PFSK-1 (cell line): ENCODE data around the gene SDHB.

Source experiments
- FOXP2 ChIP-seq: optimal IDR thresholded peaks from 2 replicates; pipeline ENCODE3; 2011; ENCODE audit warnings: borderline replicate concordance, control low read depth, inconsistent platforms; ENCODE audit not compliant: insufficient read depth; ENCODE audit errors: extremely low read length, extremely low read depth
- POLR2AphosphoS5 ChIP-seq: IDR thresholded peaks from 2 replicates; pipeline ENCODE4 v1.6.1; 2012; ENCODE audit warnings: low read depth, mild to moderate bottlenecking, control low read depth, low read length, moderate library complexity
- SIN3A ChIP-seq: IDR thresholded peaks from 2 replicates; pipeline ENCODE4 v1.6.1; 2012; ENCODE audit warnings: mild to moderate bottlenecking, low read length, moderate library complexity, borderline replicate concordance; ENCODE audit not compliant: insufficient read depth
- TAF1 ChIP-seq: IDR thresholded peaks from 2 replicates; pipeline ENCODE4 v1.6.1; 2012; ENCODE audit warnings: low read length, control low read depth, borderline replicate concordance; ENCODE audit not compliant: insufficient read depth
- TF ChIP-seq, protein P1 (sequence below), 2 experiments: IDR thresholded peaks; 2 replicates each; pipeline versions ENCODE4 v1.6.1 to v1.8.0; 2011 to 2012; ENCODE audit warnings: low read depth in 2 of 2, low read length in 2 of 2, control low read depth in 1 of 2, inconsistent platforms in 1 of 2, mild to moderate bottlenecking in 1 of 2, moderate library complexity in 1 of 2; ENCODE audit not compliant: insufficient read depth in 1 of 2

SDHB gene

DNA sequence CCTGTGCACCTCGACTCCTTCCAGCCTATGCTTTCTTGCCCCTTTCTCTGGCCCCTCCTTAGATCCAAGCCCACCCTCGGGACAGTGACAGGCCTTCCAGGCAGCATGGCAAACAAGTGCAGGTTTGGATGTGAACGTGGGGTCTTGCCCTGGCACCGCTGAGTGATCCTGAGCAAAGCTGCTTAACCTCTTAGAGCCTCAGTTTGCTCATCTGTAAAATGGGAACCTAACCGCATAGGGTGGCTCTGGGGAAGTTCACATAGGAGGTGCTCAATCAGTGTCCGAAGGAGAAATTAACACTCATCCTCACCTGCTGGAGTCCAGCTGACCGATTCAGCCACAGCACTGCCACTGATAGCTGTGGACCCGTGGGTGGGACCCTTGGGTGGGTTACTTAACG lies 80.6 kb downstream of the SDHB start:
- TF ChIP-seq SIN3A (no peak), TAF1 (no peak), FOXP2 (no peak), POLR2AphosphoS5 (no peak)
- TF ChIP-seq, protein P1, sequence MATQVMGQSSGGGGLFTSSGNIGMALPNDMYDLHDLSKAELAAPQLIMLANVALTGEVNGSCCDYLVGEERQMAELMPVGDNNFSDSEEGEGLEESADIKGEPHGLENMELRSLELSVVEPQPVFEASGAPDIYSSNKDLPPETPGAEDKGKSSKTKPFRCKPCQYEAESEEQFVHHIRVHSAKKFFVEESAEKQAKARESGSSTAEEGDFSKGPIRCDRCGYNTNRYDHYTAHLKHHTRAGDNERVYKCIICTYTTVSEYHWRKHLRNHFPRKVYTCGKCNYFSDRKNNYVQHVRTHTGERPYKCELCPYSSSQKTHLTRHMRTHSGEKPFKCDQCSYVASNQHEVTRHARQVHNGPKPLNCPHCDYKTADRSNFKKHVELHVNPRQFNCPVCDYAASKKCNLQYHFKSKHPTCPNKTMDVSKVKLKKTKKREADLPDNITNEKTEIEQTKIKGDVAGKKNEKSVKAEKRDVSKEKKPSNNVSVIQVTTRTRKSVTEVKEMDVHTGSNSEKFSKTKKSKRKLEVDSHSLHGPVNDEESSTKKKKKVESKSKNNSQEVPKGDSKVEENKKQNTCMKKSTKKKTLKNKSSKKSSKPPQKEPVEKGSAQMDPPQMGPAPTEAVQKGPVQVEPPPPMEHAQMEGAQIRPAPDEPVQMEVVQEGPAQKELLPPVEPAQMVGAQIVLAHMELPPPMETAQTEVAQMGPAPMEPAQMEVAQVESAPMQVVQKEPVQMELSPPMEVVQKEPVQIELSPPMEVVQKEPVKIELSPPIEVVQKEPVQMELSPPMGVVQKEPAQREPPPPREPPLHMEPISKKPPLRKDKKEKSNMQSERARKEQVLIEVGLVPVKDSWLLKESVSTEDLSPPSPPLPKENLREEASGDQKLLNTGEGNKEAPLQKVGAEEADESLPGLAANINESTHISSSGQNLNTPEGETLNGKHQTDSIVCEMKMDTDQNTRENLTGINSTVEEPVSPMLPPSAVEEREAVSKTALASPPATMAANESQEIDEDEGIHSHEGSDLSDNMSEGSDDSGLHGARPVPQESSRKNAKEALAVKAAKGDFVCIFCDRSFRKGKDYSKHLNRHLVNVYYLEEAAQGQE (IDR thresholded peaks at IDR 0.05; ENCODE audit: insufficient read depth in 1 of 2, low read depth in 2 of 2, low read length in 2 of 2) = no peak

DNA sequence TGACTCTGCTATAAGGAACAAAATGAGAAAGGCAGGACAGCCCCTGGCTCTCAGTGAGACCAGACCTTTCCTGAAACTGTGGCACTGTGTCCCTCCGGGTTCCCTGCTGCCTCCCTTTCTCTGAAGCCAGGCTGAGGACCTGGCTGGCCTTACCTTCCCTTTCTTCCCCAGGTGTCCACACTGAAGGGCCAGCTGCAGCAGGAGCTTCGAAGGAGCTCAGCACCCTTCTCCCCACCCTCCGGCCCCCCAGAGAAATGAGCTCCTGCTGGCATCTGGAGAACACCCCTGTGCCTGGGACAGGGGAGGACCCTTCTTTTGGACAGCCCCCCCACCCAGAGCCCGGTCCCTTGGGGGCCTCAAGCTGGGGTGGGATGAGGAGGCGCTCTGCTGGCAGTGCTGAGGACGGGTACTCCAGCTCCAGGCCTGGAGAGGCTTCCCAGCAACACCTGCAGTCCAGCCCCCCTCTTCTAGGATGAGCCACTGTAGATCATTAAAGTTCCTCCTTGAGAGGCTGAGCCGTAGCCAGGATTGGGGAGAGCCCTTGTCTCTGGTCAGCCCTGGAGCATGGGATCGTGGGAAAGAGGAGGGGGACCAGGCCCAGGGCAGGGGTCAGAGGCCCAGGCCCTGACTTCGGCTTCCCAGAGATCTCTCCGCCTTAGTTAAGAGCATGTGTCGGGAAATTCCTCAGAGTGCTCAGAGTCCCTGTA lies 81.5 kb downstream of the SDHB start:
- TF ChIP-seq FOXP2 (no peak), SIN3A (no peak), POLR2AphosphoS5 (no peak), TAF1 (no peak)
- TF ChIP-seq, protein P1 (IDR thresholded peaks at IDR 0.05; ENCODE audit: insufficient read depth in 1 of 2, low read depth in 2 of 2, low read length in 2 of 2) = no peak

DNA sequence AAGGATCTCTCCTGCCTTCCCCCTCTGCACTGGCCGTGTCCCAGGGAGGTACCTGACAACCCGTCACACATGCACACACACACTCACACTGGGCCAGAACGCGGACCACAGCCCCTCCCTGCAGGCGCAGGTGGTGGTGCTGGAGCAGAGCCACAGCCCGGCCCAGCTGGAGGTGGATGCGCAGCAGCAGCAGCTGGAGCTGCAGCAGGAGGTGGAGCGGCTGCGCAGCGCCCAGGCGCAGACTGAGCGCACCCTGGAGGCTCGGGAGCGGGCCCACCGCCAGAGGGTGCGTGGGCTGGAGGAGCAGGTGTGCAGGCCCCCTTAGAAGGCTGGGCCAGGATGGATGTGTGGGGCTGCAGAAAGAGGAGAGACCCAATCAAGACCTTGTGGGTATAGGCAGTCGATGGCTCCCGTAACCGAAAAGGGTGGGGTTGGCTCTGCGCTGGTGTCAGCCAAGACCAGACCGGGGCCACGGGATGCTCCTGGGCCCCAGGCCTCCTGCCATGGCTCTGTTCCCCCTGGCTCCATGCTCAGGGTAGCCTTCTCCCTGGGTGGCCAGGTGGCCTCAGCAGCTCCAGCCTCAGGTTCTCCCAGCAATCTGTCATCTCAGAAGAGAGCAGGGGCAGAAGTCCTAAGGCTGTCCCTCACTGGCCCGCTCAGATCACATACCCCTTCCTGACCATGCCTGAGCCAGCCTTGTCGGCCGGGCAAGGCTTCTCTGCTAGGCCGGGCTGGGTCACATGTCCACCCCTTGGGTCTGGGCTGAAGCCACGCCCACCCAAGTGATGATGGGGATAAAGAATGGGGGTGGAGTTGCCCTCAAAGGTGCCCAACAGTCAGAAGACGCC lies 82.3 kb downstream of the SDHB start:
- TF ChIP-seq TAF1 = no peak
- no peak for TF ChIP-seq SIN3A
- TF ChIP-seq, protein P1 (IDR thresholded peaks at IDR 0.05; ENCODE audit: insufficient read depth in 1 of 2, low read depth in 2 of 2, low read length in 2 of 2) = no peak
- TF ChIP-seq POLR2AphosphoS5 = no peak; the same call in 1 of the 2 replicates
- TF ChIP-seq FOXP2 = no peak

DNA sequence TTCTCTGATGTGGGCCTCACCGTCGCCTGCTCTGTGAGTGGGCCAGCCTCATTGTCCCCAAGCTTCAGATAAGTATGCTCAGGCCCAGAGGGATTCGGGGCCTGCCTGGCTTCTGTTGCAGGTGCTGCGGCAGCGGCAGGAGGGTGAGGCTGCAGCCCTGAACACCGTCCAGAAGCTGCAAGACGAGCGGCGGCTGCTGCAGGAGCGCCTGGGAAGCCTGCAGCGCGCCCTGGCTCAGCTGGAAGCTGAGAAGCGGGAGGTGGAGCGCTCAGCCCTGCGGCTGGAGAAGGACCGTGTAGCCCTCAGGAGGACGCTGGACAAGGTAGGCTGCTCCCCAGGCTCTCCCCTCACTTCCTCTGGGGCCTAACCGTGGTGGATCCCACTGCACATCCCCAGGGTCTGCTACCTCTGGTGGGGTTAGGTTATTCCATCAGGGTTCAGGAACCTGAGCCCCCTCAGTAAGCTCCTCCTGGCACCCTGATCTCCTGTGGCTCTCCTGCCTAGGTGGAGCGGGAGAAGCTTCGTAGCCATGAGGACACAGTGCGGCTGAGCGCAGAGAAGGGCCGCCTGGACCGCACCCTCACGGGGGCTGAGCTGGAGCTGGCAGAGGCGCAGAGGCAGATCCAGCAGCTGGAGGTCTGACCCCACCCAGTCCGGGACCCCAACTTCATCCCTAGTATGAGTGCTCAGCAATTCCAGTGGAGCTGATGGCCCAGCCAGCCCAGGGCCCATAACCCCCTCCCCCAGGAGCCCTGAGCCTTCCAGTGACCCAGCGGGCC lies 83.5 kb downstream of the SDHB start:
- TF ChIP-seq FOXP2 = no peak
- TF ChIP-seq TAF1 = no peak
- TF ChIP-seq SIN3A = no peak
- TF ChIP-seq, protein P1 (IDR thresholded peaks at IDR 0.05; ENCODE audit: insufficient read depth in 1 of 2, low read depth in 2 of 2, low read length in 2 of 2) = no peak
- TF ChIP-seq POLR2AphosphoS5 = no peak
